ENCODE measurements around the gene FOXP2. TPM values are rescaled to one million over a fixed set of nuclear protein-coding genes. Genes with fewer than 3 reads are reported as not detected.

Gene FOXP2
- total RNA-seq, 1 donor from 2014 or later, result 11.0 TPM

GRCh38 chr7:114660126-114660486 is 245.5 kb downstream of the FOXP2 start:
- TF ChIP-seq CTCF (IDR thresholded peaks at IDR 0.05), result no peak
- Histone ChIP-seq H3K4me1 (no peaks in the 10 kb centered on the region), H3K36me3 (no peaks in the 10 kb centered on the region), H3K9me3 (no peaks in the 10 kb centered on the region), H3K27me3 (no peaks in the 10 kb centered on the region), H3K4me3 (no peak overlapping the region), H3K27ac (no peak overlapping the region)
- no peak for DNase-seq (ENCODE audit: low spot score in 2 of 2)
- intact Hi-C loops (cut with DNase I), result loop anchor here (10.0 kb wide), 1 partner anchor 575 kb away; no protein-coding TSS in a partner anchor

- Histone ChIP-seq H3K4me3 (no peak overlapping the region), H3K27ac (no peak overlapping the region), H3K27me3 (no peaks in the 10 kb centered on the region), H3K36me3 (no peaks in the 10 kb centered on the region), H3K9me3 (no peaks in the 10 kb centered on the region), H3K4me1 (no peaks in the 10 kb centered on the region)
- TF ChIP-seq CTCF (IDR thresholded peaks at IDR 0.05), result no peak
- intact Hi-C loops (cut with DNase I), result loop anchor here (10.0 kb wide), 1 partner anchor 576 kb away; no protein-coding TSS in a partner anchor
- no peak for DNase-seq (ENCODE audit: low spot score in 2 of 2)
Observed at GRCh38 chr7:114660753-114661152, 246.1 kb downstream of the FOXP2 start.

- Histone ChIP-seq H3K27ac (no peak overlapping the region), H3K27me3 (no peaks in the 10 kb centered on the region), H3K36me3 (no peaks in the 10 kb centered on the region), H3K4me1 (no peaks in the 10 kb centered on the region), H3K9me3 (no peaks in the 10 kb centered on the region), H3K4me3 (no peak overlapping the region)
- intact Hi-C loops (cut with DNase I), result loop anchor here (10.0 kb wide), 1 partner anchor 577 kb away; no protein-coding TSS in a partner anchor
- DNase-seq (ENCODE audit: low spot score in 2 of 2), result no peak
- TF ChIP-seq CTCF (IDR thresholded peaks at IDR 0.05), result no peak
Observed at GRCh38 chr7:114662002-114662677, 247.5 kb downstream of the FOXP2 start.

GRCh38 chr7:114663502-114663901 is 248.9 kb downstream of the FOXP2 start:
- no peaks in the 10 kb centered on the region for H3K9me3 ChIP-seq
- DNase-seq (ENCODE audit: low spot score in 2 of 2), result no peak
- H3K36me3 ChIP-seq, result no peaks in the 10 kb centered on the region
- intact Hi-C loops (cut with DNase I), result loop anchor here (10.0 kb wide), 1 partner anchor 579 kb away; no protein-coding TSS in a partner anchor
- no peak overlapping the region for H3K27ac ChIP-seq
- TF ChIP-seq CTCF (IDR thresholded peaks at IDR 0.05), result peak in 1 of 3 experiments; percentile 17
- no peaks in the 10 kb centered on the region for H3K4me1 ChIP-seq
- H3K4me3 ChIP-seq, result no peak overlapping the region
- H3K27me3 ChIP-seq, result no peaks in the 10 kb centered on the region

GRCh38 chr7:114670676-114671075 is 256.1 kb downstream of the FOXP2 start:
- DNase-seq (ENCODE audit: low spot score in 2 of 2), result no peak
- intact Hi-C loops (cut with DNase I), result no loop called here
- no peaks in the 10 kb centered on the region for H3K27me3 ChIP-seq
- no peaks in the 10 kb centered on the region for H3K4me1 ChIP-seq
- H3K4me3 ChIP-seq, result no peak overlapping the region
- no peaks in the 10 kb centered on the region for H3K36me3 ChIP-seq
- no peak overlapping the region for H3K27ac ChIP-seq
- no peak for TF ChIP-seq CTCF (IDR thresholded peaks at IDR 0.05)
- no peaks in the 10 kb centered on the region for H3K9me3 ChIP-seq

Measured in ascending aorta (tissue), 2 donors.